Hematopoietic multipotent progenitor cell treated with erythropoietin and hydrocortisone succinate and interleukin-3 and kit ligand, for 17 days (in vitro differentiated cells): Measurements from ENCODE around the gene LDB3.
"Not testable (repeated sequence)": the region's sequence is repeated elsewhere in the genome, so short reads cannot be mapped to it uniquely, and the experiment has no call there.

ENCODE experiments used
- DNase-seq: peaks from one replicate; pipeline ENCODE4 v3.0.0-alpha.2; 2015; ENCODE audit warnings: low spot score

Gene LDB3

DNA sequence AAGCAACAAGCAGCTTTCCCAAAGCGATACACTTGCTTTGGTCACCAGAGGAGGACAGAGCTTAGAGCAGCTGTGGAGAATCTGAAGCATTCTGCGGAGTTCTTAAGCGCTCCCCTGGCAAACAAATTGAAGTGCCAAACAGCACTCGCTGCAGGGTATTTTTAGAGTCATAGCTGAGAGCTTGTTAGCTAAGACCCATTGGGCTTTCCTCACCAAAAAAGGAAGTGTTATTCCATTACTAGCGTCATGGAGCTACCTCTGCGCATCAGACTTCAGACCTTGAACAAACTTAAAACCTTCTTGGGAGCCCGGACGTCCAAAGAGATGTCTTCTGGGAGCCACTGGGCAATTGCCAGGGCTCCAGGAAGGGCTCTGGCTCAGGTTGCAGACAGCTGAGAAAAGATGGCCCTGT, 65.0 kb downstream of the LDB3 start:
- no peak for DNase-seq

DNA sequence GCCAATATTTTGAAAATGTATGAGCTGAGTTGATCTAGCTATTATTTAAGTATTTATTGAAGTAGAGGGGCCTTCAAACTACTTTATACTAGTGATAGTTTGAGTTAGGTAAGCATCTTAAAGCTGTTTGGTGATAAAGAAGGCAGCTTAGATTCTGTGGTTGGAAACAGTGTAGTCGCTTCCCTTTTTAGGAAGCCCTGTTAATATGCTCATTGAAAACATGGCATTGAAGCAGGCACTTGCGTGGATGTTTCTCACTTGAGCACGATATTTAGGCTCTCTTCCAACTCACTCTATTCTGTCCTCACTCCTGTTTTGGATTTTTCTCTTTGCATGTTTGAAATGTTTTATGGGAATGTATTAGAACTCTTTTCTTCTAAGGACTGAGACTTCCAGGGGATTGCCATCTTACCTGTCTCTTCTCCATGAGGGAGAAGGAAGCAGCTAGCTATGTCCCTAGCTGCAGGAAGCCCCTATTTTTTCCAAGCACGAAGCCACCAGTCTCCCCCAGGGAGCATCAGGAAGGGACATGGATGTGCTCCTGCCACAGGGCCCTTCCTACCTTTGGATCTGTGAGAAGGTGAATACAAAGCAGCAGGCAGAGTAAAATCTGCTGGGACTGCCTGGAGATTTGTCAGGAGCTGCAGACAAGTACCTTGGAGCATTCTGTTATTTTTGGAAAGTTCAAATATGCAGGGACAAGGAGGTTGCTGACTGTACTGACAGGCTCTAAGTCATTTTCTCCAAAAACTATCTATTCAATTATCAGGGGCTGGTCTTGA, 66.1 kb downstream of the LDB3 start:
- no peak for DNase-seq

DNA sequence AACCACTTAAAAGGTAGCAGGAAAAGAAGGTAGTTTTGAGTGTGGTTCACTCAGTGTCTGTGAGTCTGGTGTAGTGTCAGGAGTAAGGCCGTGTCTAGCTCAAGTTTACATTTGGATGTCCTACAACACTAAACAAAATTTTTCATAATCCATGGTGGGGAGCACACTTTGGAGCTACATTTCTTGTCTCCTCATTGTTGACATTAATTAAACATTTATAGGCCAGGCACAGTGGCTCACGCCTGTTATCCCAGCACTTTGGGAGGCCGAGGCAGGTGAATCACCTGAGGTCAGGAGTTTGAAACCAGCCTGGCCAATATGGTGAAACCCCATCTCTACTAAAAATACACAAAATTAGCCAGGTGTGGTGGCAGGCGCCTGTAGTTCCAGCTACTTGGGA, 67.0 kb downstream of the LDB3 start:
- DNase-seq: not testable (repeated sequence)

DNA sequence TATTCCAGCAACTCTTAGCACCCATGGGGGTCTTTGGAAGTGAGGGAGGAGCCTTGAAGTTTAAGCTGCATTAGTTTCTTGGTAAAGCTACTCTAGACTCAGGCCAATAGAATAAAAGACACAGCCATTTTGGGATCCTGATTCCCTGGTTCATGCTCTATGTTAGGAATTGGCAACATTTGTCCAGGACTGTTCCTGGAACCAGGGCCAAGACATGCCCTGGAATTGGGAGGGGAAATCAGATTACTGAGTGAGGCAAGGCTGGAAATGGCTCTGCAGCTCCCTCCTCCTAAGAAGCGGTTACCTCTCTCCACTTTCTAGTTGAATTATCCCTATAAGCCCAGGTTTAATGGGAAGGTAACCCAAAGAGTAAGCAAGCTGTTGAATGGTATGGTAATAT, 73.9 kb downstream of the LDB3 start:
- no peak for DNase-seq

DNA sequence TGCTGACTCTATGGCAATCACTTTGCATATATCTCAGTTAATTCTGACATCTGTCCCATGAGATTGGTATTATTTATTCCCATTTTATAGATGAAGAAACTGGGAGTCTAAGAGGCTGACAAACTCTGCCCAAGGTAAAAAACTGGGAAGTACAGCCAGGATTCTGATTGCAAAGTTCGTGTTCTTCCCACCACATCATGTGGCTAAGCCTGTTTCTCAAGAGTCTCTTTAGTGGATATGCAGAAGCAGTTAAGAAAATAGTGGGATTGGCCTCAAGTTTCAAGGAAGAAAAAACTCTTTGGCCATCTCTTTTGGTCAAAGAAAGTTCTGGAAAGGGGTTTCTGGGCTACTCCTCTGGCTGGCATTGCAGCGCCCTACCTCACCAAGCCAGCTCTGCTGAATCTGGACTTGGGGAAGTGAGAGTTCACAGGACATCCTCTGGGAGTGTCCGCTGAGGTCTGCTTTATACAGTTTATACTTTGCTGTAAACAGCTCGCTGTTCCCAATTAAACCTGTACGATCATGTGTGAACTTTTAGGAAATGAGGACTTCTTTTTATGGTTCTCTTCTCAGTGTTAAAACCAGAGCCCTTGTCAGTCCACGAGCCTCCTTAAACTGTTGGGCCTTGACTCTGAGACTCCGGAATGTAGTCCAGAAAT, 75.9 kb downstream of the LDB3 start:
- no peak for DNase-seq

DNA sequence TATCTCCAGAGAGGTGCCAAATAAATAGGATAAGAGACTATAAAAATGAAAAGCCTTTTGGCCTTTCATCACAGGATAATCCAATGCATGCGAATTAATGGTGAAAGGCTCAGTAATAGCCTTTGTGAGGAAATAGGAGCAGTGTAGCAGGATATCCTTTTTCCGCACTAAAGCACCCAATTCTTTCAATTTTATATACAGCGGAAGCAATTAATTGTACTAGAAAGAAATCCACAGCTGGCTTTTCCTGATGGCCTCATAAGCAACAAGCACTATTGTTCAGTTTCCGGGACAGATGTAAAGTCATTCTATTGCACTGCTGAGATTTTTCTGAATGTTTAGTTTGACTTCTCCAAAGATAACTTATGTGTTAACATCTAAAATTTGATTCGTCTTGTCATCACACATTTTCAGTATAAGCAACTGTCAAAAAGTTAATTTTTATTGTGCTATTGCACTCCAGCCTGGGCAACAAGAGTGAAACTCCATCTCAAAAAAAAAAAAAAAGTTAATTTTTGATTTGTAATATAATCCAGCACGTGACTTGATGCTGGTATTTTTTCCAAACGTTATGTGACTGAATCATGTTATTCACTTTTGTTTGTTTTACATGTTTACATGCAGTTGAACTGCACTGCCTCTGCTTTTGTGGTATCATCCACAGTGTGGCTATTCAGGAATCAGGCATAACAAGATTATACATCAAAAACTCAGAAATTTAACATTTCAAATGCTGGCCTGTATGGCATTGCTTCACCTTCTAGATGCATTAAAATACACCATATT, 79.7 kb downstream of the LDB3 start:
- no peak for DNase-seq

DNA sequence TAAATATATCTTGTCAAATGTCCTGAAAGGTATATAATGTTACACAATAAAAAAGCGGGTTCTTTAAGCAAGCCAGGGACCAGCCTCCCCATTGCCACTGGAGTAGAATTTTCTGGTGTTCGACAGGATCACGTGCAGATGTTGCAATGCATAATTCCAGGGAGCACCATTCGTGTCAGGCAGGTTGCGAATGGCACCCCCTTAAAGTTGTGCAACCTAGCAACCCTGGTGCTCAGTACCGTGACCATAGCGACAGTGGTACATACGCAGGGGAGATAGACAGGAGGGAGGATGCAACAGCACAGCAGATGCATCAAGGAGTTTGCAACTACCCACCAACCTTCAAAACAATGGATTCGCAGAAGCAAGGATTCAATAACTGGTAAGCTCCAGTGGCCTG, 81.5 kb downstream of the LDB3 start:
- DNase-seq: no peak

DNA sequence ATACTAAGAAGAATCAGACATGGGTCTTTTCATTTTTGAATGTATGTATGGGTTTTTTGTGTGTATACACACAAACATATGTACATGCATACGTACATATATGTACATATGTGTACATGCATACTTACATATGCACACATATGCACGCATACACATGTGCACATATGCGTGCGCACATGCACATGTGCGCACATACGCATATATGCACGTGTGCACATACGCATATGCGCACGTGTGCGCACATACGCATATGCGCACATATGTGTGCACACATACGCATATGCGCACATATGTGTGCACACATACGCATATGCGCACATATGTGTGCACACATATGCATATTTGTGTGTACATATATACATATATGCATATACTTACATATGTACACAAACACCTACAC, 83.2 kb downstream of the LDB3 start:
- no peak for DNase-seq

DNA sequence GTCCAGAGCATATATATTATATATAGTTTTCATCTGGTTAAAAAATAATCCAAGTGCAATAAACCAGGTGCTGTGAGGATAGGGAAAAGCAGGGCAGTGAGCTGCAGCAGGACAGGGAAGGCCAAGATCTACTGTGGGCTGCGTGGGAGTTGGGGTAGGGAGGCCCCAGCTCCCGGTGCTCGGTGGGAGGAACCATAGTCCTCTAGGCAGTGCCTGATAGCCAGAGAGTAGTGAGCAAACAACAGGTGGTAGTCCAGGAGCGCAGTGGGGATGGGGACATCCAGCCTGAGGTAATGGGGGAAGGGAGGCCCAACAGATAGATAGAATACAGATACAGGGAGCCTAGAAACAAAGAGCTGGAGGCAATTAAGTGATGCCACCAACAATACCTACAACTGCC, 84.0 kb downstream of the LDB3 start:
- no peak for DNase-seq

DNA sequence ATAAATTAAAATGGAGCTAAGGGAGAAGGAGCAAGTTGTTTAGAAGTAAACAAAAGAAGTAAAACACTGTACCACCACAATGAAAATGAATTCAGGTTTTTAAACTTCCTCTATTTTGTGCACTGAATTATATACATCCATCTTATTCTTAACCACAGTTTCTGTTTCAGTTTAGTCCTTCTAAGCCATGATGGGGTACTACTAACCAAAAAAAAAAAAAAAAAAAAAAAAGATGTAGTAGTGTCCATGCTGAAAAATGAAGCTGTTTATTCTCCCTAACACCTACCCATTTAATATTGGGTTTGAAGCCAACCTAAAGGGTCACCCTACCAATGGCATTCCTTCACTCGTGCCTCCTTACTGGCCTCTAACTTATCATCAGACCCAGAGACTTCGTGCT, 84.7 kb downstream of the LDB3 start:
- DNase-seq: no peak

DNA sequence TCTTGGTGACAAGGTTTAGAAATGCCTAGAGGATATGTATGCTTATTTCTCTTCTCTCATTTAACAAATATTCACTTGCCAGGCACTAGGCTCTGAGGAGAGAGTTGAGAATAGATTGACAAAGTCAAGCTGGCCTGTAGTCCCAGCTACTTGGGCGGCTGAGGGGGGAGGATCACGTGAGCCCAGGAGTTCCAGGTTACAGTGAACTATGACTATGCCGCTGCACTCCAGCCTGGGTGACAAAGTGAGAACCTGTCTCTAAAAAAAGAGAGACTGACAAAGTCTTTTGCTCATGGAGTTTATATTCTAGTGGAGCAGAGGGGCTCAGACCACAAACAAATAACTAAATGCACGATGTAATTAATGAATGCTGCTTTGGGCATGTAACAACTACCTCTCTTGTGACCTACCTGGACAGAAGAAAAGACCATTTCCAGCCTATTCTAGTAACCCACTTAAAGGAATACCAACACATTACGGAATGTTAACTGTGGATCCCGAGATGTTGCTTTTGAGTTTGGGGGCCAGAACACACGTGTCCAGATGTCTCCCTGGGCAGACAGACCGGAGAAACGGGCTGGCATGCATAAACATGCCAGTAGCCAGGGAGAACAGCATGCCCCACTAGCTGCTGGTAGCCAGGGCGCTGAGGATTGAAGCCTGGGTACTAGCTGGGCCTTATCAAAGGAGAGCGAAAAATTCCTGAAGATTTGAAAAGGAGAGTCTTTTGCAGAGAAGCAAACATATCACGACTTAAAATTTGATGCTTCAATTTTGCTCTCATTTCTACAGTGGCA, 85.5 kb downstream of the LDB3 start:
- no peak for DNase-seq

DNA sequence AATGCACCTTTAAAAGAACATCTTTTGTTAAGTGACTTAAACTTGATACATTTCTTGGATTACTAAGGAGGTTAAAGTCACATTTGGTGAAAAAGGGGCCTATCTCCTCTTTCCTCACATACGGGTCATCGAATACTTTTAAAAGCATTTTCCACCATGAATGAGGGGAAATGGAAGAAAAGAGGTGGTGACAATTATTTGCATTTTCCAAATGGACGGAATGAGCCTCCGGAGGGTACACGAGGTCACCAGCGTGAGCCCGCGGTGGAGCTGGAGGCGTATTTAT, 87.1 kb downstream of the LDB3 start:
- no peak for DNase-seq

DNA sequence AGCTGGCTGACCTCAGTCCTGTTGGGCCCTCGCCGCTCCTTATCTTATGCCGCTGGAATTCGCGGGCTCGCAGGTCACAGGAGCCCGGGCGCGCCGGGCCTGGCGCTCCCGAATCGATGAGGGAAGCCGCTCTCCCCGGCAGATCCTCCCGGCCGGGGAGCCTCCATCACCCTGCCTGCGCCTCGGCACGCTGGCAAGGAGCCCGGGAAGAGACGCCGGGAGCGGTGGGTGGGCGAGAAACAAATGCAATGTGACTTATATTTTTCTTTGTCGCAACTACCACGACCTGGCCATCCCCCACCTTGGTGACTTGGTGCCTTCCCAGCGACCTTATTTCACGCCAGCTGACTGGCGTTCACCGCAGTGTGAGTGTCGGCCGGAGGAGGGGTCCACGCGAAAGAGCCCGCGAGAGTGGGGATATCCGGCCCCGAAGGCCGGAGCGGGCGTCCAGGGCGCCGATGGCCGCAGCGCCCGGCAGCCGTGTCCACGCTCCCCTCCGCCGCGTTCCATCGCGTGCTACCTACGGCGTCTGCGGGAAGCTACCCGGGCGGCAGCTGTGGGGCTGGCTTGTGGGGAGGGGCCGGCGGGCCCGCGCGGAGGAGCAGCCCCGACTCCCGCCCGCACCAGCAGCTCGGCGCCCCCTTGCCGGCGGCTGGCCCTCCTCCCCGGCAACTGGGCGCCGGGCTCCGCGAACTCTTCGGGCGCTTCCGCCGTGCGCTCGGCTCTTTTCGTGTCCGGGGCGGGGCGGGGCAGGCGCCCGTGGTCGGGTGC, 87.6 kb downstream of the LDB3 start:
- DNase-seq: peak; percentile 32

DNA sequence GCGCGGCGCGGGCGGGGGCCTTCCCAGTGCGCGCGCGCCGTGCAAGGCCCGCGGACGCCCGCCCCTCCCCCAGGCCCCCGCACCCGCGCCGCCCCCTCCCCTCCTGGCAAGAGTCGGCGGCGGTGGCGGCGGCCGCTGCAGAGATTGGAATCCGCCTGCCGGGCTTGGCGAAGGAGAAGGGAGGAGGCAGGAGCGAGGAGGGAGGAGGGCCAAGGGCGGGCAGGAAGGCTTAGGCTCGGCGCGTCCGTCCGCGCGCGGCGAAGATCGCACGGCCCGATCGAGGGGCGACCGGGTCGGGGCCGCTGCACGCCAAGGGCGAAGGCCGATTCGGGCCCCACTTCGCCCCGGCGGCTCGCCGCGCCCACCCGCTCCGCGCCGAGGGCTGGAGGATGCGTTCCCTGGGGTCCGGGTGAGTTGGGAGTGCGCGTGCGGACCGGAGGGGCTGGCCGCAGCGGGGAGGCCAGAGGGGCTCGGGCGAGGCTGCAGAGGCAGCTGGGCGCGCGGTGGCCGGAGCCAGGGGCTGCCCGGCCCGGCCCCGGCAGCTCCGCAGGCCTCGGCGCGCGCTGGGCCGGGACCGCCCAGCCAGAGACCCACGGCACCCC, 88.3 kb downstream of the LDB3 start, which contains the start of gene BMPR1A:
BMPR1A (plus strand) TSS at position 109 of the 602 bp plus-strand sequence. CDS start 119,400 bp downstream, outside the sequence.
- no peak for DNase-seq

DNA sequence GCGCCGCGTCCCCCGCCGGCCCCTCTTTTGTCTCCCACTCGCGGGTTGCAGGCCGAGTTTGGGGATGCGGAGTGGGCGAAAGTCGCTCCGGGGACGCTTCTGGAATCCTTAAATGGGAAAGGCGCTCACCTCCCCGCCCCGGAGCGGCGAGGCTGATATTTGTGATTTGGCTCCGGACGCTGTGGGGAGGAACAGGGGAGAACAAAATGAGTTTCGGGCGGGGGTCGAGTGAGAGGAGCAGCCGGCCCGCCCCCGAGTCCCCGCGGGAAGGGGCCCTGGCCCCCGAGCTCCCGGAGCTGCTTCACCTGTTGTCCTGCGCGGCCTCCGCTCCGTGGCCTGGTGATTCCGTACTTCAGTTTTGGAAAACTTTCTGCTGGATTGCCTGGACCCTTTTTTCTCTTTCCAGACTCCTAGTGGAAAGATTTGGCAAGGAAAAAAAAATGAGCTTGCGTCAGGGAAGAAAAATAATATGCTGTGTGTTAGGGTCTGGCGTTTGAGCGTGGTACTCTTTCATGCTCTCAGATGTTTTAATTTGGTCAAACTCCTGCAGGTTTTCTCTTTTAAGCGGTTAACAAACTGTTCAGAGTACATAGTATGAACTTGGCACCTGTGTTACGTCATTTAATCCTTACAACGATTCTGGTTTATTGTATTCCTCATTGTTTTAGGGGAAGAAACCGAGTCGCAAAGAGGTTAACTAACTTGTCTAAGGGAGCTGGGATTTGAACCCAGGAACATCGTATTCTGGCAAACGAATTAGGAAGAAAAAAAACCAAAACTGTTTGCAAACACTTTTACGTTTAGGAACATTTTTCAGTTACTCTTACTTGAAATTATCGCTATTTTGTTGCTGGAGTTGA, 89.0 kb downstream of the LDB3 start:
- DNase-seq: no peak

DNA sequence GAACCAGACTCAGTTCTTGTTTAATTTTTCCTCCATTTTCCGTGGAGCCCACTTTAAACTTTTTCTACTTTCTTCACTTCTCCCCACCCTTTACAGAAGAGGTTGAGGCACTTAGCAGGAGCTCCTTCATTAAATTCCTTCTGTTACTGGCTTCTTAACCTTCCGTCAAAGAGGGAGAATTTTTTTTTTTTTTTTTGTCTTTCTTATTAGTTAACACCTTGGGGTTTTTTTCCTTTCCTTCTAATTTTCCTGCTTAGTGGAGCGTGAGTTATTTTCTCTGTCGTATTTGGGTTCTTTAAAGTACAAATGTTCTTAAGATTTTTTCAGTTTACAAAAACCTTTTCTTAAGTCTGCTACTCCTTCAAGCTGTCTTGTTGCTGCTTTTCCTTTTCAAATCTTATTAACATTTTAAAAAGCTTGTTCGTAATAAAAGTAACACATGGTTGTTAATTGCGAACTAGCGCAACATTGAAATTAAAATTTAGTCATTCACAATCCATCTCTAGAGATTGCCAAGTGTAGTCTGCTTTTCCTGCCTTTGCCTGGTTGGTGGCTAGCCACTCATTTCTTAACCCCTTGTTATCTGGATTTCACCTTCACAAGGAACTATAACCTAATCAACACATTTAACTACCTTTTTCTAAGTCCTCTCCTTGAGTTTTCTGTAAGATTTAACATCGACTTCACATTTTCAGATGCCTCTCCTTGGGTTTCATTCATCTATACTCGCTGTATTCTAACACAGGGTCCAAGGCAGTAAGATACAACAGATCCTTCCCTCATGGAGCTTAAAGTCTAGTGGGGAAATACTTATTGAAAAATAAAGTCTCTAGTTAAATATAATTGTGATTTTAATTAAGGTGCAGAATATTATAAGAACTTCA, 90.1 kb downstream of the LDB3 start:
- no peak for DNase-seq

DNA sequence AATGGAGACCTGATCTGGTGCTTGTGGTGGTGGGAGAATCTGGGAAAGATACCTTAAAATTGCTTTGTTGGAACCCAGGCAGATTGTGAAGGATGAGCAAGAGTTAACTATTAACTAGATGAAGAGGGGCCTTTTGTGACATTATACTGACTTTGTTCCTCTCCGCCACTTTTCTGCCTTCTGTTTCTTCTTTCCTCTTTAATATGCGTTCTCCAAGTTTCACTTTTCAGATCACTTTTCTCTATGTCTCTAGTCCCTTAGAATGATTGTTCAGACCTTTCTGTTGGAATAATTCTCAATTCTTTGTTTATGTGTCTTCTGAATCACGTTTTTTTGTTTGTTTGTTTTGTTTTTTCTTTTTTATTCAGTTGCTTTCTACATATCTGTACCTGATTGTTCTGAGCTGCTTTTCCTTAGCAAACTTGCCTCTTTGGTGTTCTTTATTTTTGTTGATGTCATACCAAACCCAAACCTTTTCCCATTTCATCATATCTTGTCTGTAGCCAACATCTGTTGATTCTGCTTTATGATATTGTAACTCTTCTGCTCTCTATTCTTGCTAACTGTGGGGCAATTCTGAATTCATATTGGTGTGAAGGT, 90.9 kb downstream of the LDB3 start:
- no peak for DNase-seq

DNA sequence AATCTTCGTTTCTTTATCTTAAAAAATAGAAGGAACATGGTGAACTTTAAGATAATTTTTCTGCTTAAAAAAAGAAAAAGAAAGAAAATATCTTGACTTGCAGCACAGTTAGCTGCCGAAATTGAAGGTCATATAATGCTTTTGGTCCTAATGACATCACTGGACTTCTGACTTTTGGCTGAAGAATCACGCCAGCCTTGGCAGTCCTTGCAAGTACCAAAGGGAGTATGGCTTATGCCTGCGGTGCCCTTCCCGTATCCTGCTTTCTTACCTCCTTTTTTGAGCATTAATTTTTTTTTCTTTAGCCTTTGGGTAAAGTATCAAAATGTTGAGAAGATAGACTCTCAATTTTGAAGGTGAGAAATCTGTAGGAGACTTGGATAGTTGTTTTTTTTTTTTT, 95.1 kb downstream of the LDB3 start:
- no peak for DNase-seq

DNA sequence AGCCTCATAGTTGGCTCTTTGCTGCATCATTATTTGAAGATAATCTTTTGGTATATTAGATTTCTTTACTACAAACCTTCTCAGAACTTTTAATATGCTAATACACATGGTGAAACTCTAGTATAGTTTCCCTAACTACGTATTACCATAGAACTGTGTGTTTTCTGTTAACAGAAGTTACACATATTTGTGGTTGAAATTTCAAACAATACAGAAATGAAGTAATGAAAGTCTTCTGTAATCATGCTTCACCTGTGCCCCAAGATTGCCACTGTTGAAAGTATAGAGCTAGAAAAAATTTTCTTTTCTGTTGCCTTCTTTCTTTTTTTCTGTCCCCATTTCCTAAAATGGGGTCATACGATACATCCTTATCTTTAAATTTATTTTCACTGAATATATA, 97.2 kb downstream of the LDB3 start:
- no peak for DNase-seq
